Calu3 (cell line): Measurements from ENCODE around the gene CEND1. TPM values are rescaled to one million over a fixed set of nuclear protein-coding genes. Genes with fewer than 3 reads are reported as not detected.

Experiments used
- BruUV-seq: library from RNA; stranded (reverse); fragments of 400-500 nt; replicated peaks from 2 replicates; lab custom pipeline; 2021; lab: Mats Ljungman, UMichigan
- CTCF ChIA-PET: fragments of 300-600 bp; sonication (Branson Sonifier 250); formaldehyde crosslinking; loops from one replicate; lab custom pipeline; 2022; ENCODE audit warnings: antibody characterized with exemption; lab: Charles Lee
- DNase-seq: peaks from one replicate; pipeline ENCODE4 v3.0.0; 2022
- H3K27ac Mint-ChIP-seq: one replicate; pipeline ENCODE4 v1.8.0; 2022; ENCODE audit warnings: mixed read lengths; ENCODE audit not compliant: unreplicated experiment
- H3K27me3 Mint-ChIP-seq: one replicate; pipeline ENCODE4 v1.8.0; 2022; ENCODE audit warnings: mixed read lengths; ENCODE audit not compliant: unreplicated experiment
- H3K36me3 Mint-ChIP-seq: one replicate; pipeline ENCODE4 v1.8.0; 2022; ENCODE audit warnings: mild to moderate bottlenecking, moderate library complexity, mixed read lengths; ENCODE audit not compliant: insufficient read depth, unreplicated experiment
- H3K4me1 Mint-ChIP-seq: one replicate; pipeline ENCODE4 v1.8.0; 2022; ENCODE audit warnings: mild to moderate bottlenecking, low read depth, mixed read lengths; ENCODE audit not compliant: unreplicated experiment
- H3K4me3 Mint-ChIP-seq: one replicate; pipeline ENCODE4 v1.8.0; 2022; ENCODE audit warnings: mild to moderate bottlenecking, low read depth, moderate library complexity, mixed read lengths; ENCODE audit not compliant: unreplicated experiment
- H3K9me3 Mint-ChIP-seq: one replicate; pipeline ENCODE4 v1.8.0; 2022; ENCODE audit warnings: low read depth, mixed read lengths; ENCODE audit not compliant: unreplicated experiment
- CTCF ChIP-seq: fragments of 200-600 bp; IDR thresholded peaks from one replicate; pipeline ENCODE4 v1.8.0; 2022; ENCODE audit warnings: antibody characterized with exemption; ENCODE audit not compliant: unreplicated experiment
- intact Hi-C: fragments of 100-400 bp; cut with micrococcal nuclease; formaldehyde crosslinking; loops from one replicate; pipeline ENCODE4 v1.10.0; 2022; ENCODE audit not compliant: unreplicated experiment
- total RNA-seq: library from RNA; stranded (reverse); gene quantifications from 2 replicates; pipeline ENCODE4 v1.2.3, GENCODE V29; 2022

CEND1 gene
- total RNA-seq, 1 experiment from 2014 or later, result not detected

- Mint-ChIP-seq H3K27ac (peak overlapping the region; percentile 88), H3K9me3 (no peaks in the 10 kb centered on the region), H3K27me3 (no peaks in the 10 kb centered on the region), H3K36me3 (peaks cover 92% of the 10 kb centered on the region), H3K4me3 (peak overlapping the region; percentile 94), H3K4me1 (peaks cover 25% of the 10 kb centered on the region)
- BruUV-seq, result TSS peak; percentile 73
- DNase-seq, result no peak
- intact Hi-C loops, result no loop called here
- CTCF ChIA-PET, result interaction anchor here (0.9 to 1.2 kb wide), 2 partner anchors 10 to 19 kb away, joined by 3 read pairs; partner anchors contain the start of genes CRACR2B and PNPLA2
- TF ChIP-seq CTCF, result peak; percentile 55
These were observed 18.8 kb upstream of the CEND1 start for GRCh38 chr11:808427-809286.

- intact Hi-C loops, result no loop called here
- no TSS peak for BruUV-seq
- Mint-ChIP-seq H3K9me3 (no peaks in the 10 kb centered on the region), H3K27ac (peak overlapping the region; percentile 36), H3K36me3 (peaks cover 81% of the 10 kb centered on the region), H3K27me3 (no peaks in the 10 kb centered on the region), H3K4me3 (peak overlapping the region; percentile 73), H3K4me1 (peaks cover 17% of the 10 kb centered on the region)
- TF ChIP-seq CTCF, result no peak
- DNase-seq, result no peak
- CTCF ChIA-PET, result interaction anchor here (2.0 kb wide), 1 partner anchor 30 kb away, joined by 5 read pairs; no protein-coding TSS in a partner anchor
These were observed 14.7 kb upstream of the CEND1 start for GRCh38 chr11:804599-804964.

GRCh38 chr11:803770-804598, 14.1 kb upstream of the CEND1 start:
- Mint-ChIP-seq H3K4me3 (peak overlapping the region; percentile 73), H3K27me3 (no peaks in the 10 kb centered on the region), H3K27ac (peak overlapping the region; percentile 36), H3K36me3 (peaks cover 75% of the 10 kb centered on the region), H3K9me3 (no peaks in the 10 kb centered on the region), H3K4me1 (peaks cover 17% of the 10 kb centered on the region)
- BruUV-seq, result no TSS peak
- TF ChIP-seq CTCF, result no peak
- DNase-seq, result no peak
- CTCF ChIA-PET, result no interaction called here
- intact Hi-C loops, result no loop called here

GRCh38 chr11:803467-803742, 13.5 kb upstream of the CEND1 start:
- TF ChIP-seq CTCF, result no peak
- Mint-ChIP-seq H3K4me3 (peak overlapping the region; percentile 73), H3K27ac (no peak overlapping the region), H3K27me3 (no peaks in the 10 kb centered on the region), H3K4me1 (peaks cover 17% of the 10 kb centered on the region), H3K9me3 (no peaks in the 10 kb centered on the region), H3K36me3 (peaks cover 69% of the 10 kb centered on the region)
- BruUV-seq, result no TSS peak
- intact Hi-C loops, result no loop called here
- no peak for DNase-seq
- CTCF ChIA-PET, result no interaction called here
